ENCODE measurements around the gene REC8.
A peak's percentile ranks its signal among the peaks of the same experiment; 100 is the strongest.

Gene REC8

GRCh38 chr14:24176599-24176998 is 4.7 kb downstream of the REC8 start:
- no peak overlapping the region for H3K4me2 ChIP-seq (ENCODE audit: low read length, poor library complexity, severe bottlenecking)
- no peak overlapping the region for H2BK120ac ChIP-seq (ENCODE audit: low read depth, low read length)
- H2BK12ac ChIP-seq (ENCODE audit: low read length in 2 of 2) = no peak overlapping the region
- H2AFZ ChIP-seq (ENCODE audit: low read depth, low read length) = no peak overlapping the region
- H2BK15ac ChIP-seq (ENCODE audit: low read depth, poor library complexity, severe bottlenecking) = no peak overlapping the region
- H2BK5ac ChIP-seq (ENCODE audit: low read depth, low read length, poor library complexity, severe bottlenecking) = no peak overlapping the region
- WGBS = 97% methylated on average over 5 of the region's 5 CpGs
- no peak overlapping the region for H4K8ac ChIP-seq (ENCODE audit: low read length)
- no peak for DNase-seq
- peaks cover 80 to 91% of the 10 kb centered on the region in 2 experiments for H3K36me3 ChIP-seq (ENCODE audit: control insufficient read depth in 1 of 2, insufficient read depth in 2 of 2, low read depth in 1 of 2, low read length in 2 of 2)
- no peak overlapping the region for H3K18ac ChIP-seq (ENCODE audit: low read depth in 1 of 2, low read length in 2 of 2)
- H3K4me1 ChIP-seq (ENCODE audit: control insufficient read depth, insufficient read depth, low read depth, low read length) = peaks cover 16% of the 10 kb centered on the region
- H3K27me3 ChIP-seq (ENCODE audit: control insufficient read depth in 1 of 2, insufficient read depth in 1 of 2, low read length in 2 of 2) = no peaks in the 10 kb centered on the region
- H3K4me3 ChIP-seq (ENCODE audit: insufficient read depth in 1 of 2, low read depth in 1 of 2, low read length in 2 of 2) = no peak overlapping the region
- no peak overlapping the region for H3K27ac ChIP-seq (ENCODE audit: low read length, poor library complexity, severe bottlenecking)
- no peak overlapping the region for H3K9ac ChIP-seq (ENCODE audit: low read length)
- no peak overlapping the region for H3K14ac ChIP-seq (ENCODE audit: low read length in 2 of 2)
- H4K91ac ChIP-seq (ENCODE audit: low read length) = no peak overlapping the region
- H3K23ac ChIP-seq (ENCODE audit: low read length in 2 of 2) = no peak overlapping the region
- H3K79me1 ChIP-seq (replicated peaks; ENCODE audit: low read length, poor library complexity, severe bottlenecking) = peaks cover 14% of the 10 kb centered on the region
- H2AK5ac ChIP-seq (ENCODE audit: low read length, severe bottlenecking) = no peak overlapping the region
- H3K9me3 ChIP-seq (ENCODE audit: control insufficient read depth, low read length) = no peaks in the 10 kb centered on the region
- no peak overlapping the region for H3K4ac ChIP-seq (ENCODE audit: low read depth in 1 of 2, low read length in 2 of 2)

GRCh38 chr14:24177041-24177825 is 5.4 kb downstream of the REC8 start:
- no peak overlapping the region for H3K9ac ChIP-seq (ENCODE audit: low read length)

GRCh38 chr14:24177891-24178290 is 6.0 kb downstream of the REC8 start:
- Histone ChIP-seq H3K4me2 (ENCODE audit: low read length, poor library complexity, severe bottlenecking) (no peak overlapping the region), H3K9me3 (ENCODE audit: control insufficient read depth, low read length) (no peaks in the 10 kb centered on the region), H3K23ac (ENCODE audit: low read length in 2 of 2) (no peak overlapping the region), H3K4ac (ENCODE audit: low read depth in 1 of 2, low read length in 2 of 2) (no peak overlapping the region), H3K14ac (ENCODE audit: low read length in 2 of 2) (no peak overlapping the region), H4K8ac (ENCODE audit: low read length) (no peak overlapping the region), H3K18ac (ENCODE audit: low read depth in 1 of 2, low read length in 2 of 2) (no peak overlapping the region), H2BK120ac (ENCODE audit: low read depth, low read length) (no peak overlapping the region), H2BK12ac (ENCODE audit: low read length in 2 of 2) (no peak overlapping the region), H2BK15ac (ENCODE audit: low read depth, poor library complexity, severe bottlenecking) (no peak overlapping the region), H3K79me1 (replicated peaks; ENCODE audit: low read length, poor library complexity, severe bottlenecking) (peaks cover 20% of the 10 kb centered on the region), H3K27ac (ENCODE audit: low read length, poor library complexity, severe bottlenecking) (no peak overlapping the region), H3K27me3 (ENCODE audit: control insufficient read depth in 1 of 2, insufficient read depth in 1 of 2, low read length in 2 of 2) (no peaks in the 10 kb centered on the region), H2AK5ac (ENCODE audit: low read length, severe bottlenecking) (no peak overlapping the region), H3K4me3 (ENCODE audit: insufficient read depth in 1 of 2, low read depth in 1 of 2, low read length in 2 of 2) (no peak overlapping the region), H4K91ac (ENCODE audit: low read length) (no peak overlapping the region), H3K4me1 (ENCODE audit: control insufficient read depth, insufficient read depth, low read depth, low read length) (peaks cover 16% of the 10 kb centered on the region), H3K36me3 (ENCODE audit: control insufficient read depth in 1 of 2, insufficient read depth in 2 of 2, low read depth in 1 of 2, low read length in 2 of 2) (peaks cover 80 to 94% of the 10 kb centered on the region in 2 experiments), H2BK5ac (ENCODE audit: low read depth, low read length, poor library complexity, severe bottlenecking) (no peak overlapping the region), H2AFZ (ENCODE audit: low read depth, low read length) (no peak overlapping the region), H3K9ac (ENCODE audit: low read length) (no peak overlapping the region)
- DNase-seq = no peak
- 96% methylated on average over 14 of the region's 14 CpGs for WGBS

More at GRCh38 chr14:24177041-24177825, 5.4 kb downstream of the REC8 start:
- no peak overlapping the region for H2AK5ac ChIP-seq (ENCODE audit: low read length, severe bottlenecking)
- H2AFZ ChIP-seq (ENCODE audit: low read depth, low read length) = no peak overlapping the region
- H3K27me3 ChIP-seq (ENCODE audit: control insufficient read depth in 1 of 2, insufficient read depth in 1 of 2, low read length in 2 of 2) = no peaks in the 10 kb centered on the region
- no peak overlapping the region for H3K14ac ChIP-seq (ENCODE audit: low read length in 2 of 2)
- H3K79me1 ChIP-seq (replicated peaks; ENCODE audit: low read length, poor library complexity, severe bottlenecking) = peaks cover 14% of the 10 kb centered on the region
- no peak overlapping the region for H3K4ac ChIP-seq (ENCODE audit: low read depth in 1 of 2, low read length in 2 of 2)
- H3K9me3 ChIP-seq (ENCODE audit: control insufficient read depth, low read length) = no peaks in the 10 kb centered on the region
- no peak overlapping the region for H3K4me3 ChIP-seq (ENCODE audit: insufficient read depth in 1 of 2, low read depth in 1 of 2, low read length in 2 of 2)
- H3K4me1 ChIP-seq (ENCODE audit: control insufficient read depth, insufficient read depth, low read depth, low read length) = peaks cover 16% of the 10 kb centered on the region
- H3K27ac ChIP-seq (ENCODE audit: low read length, poor library complexity, severe bottlenecking) = no peak overlapping the region
- no peak overlapping the region for H4K8ac ChIP-seq (ENCODE audit: low read length)
- no peak overlapping the region for H2BK12ac ChIP-seq (ENCODE audit: low read length in 2 of 2)
- H3K23ac ChIP-seq (ENCODE audit: low read length in 2 of 2) = no peak overlapping the region
- no peak overlapping the region for H2BK5ac ChIP-seq (ENCODE audit: low read depth, low read length, poor library complexity, severe bottlenecking)
- H4K91ac ChIP-seq (ENCODE audit: low read length) = no peak overlapping the region
- no peak overlapping the region for H3K4me2 ChIP-seq (ENCODE audit: low read length, poor library complexity, severe bottlenecking)
- peaks cover 80 to 94% of the 10 kb centered on the region in 2 experiments for H3K36me3 ChIP-seq (ENCODE audit: control insufficient read depth in 1 of 2, insufficient read depth in 2 of 2, low read depth in 1 of 2, low read length in 2 of 2)
- no peak overlapping the region for H2BK15ac ChIP-seq (ENCODE audit: low read depth, poor library complexity, severe bottlenecking)
- no peak overlapping the region for H2BK120ac ChIP-seq (ENCODE audit: low read depth, low read length)
- H3K18ac ChIP-seq (ENCODE audit: low read depth in 1 of 2, low read length in 2 of 2) = no peak overlapping the region
- no peak for DNase-seq
- WGBS = 90% methylated on average over 10 of the region's 12 CpGs

- no peak overlapping the region for H4K8ac ChIP-seq (ENCODE audit: low read length)
- WGBS = 87% methylated on average over 10 of the region's 12 CpGs
- H2BK5ac ChIP-seq (ENCODE audit: low read depth, low read length, poor library complexity, severe bottlenecking) = no peak overlapping the region
- H3K4me1 ChIP-seq (ENCODE audit: control insufficient read depth, insufficient read depth, low read depth, low read length) = peaks cover 16% of the 10 kb centered on the region
- no peak overlapping the region for H3K4me2 ChIP-seq (ENCODE audit: low read length, poor library complexity, severe bottlenecking)
- H3K27ac ChIP-seq (ENCODE audit: low read length, poor library complexity, severe bottlenecking) = no peak overlapping the region
- peaks cover 80 to 94% of the 10 kb centered on the region in 2 experiments for H3K36me3 ChIP-seq (ENCODE audit: control insufficient read depth in 1 of 2, insufficient read depth in 2 of 2, low read depth in 1 of 2, low read length in 2 of 2)
- no peak overlapping the region for H3K23ac ChIP-seq (ENCODE audit: low read length in 2 of 2)
- no peak overlapping the region for H2BK120ac ChIP-seq (ENCODE audit: low read depth, low read length)
- H3K9ac ChIP-seq (ENCODE audit: low read length) = peak overlapping the region; percentile 83
- no peak overlapping the region for H3K18ac ChIP-seq (ENCODE audit: low read depth in 1 of 2, low read length in 2 of 2)
- H2AFZ ChIP-seq (ENCODE audit: low read depth, low read length) = no peak overlapping the region
- no peak for DNase-seq
- no peak overlapping the region for H3K14ac ChIP-seq (ENCODE audit: low read length in 2 of 2)
- H2BK12ac ChIP-seq (ENCODE audit: low read length in 2 of 2) = no peak overlapping the region
- no peak overlapping the region for H2AK5ac ChIP-seq (ENCODE audit: low read length, severe bottlenecking)
- no peak overlapping the region for H4K91ac ChIP-seq (ENCODE audit: low read length)
- no peak overlapping the region for H2BK15ac ChIP-seq (ENCODE audit: low read depth, poor library complexity, severe bottlenecking)
- no peaks in the 10 kb centered on the region for H3K27me3 ChIP-seq (ENCODE audit: control insufficient read depth in 1 of 2, insufficient read depth in 1 of 2, low read length in 2 of 2)
- H3K79me1 ChIP-seq (replicated peaks; ENCODE audit: low read length, poor library complexity, severe bottlenecking) = peaks cover 21% of the 10 kb centered on the region
- no peak overlapping the region for H3K4me3 ChIP-seq (ENCODE audit: insufficient read depth in 1 of 2, low read depth in 1 of 2, low read length in 2 of 2)
- no peaks in the 10 kb centered on the region for H3K9me3 ChIP-seq (ENCODE audit: control insufficient read depth, low read length)
- no peak overlapping the region for H3K4ac ChIP-seq (ENCODE audit: low read depth in 1 of 2, low read length in 2 of 2)
These were observed 6.7 kb downstream of the REC8 start for GRCh38 chr14:24178399-24179178.

Measured in mesenchymal stem cell (in vitro differentiated cells and primary cell).